ENCODE results near the gene RARRES1. TPM values are rescaled to one million over a fixed set of nuclear protein-coding genes. Genes with fewer than 3 reads are reported as not detected.

RARRES1 gene
- total and polyA plus RNA-seq, 5 donors from 2014 or later: not detected

DNA sequence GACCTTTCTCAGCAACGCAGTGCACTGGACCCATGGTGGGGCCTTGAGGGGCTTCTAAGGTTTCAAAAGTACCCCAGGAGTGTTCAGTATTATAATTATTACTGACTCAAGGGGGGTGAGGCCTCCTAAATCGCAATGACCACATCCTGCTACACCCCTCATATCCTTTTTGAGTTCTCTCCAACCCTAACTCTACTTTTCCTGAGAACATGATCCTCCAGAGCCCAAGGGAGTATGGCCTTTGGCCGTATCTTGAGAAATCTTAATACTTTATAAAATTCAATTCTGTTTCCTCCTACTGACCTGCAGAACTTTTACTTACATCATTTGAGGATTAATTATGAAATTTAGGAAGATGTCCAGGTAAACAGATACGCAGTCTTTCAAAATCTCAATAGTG lies 30.4 kb upstream of the RARRES1 start:
- Histone ChIP-seq H3K9me3 (ENCODE audit: control insufficient read depth in 2 of 2, low read length in 2 of 2) (no peaks in the 10 kb centered on the region), H3K4me3 (ENCODE audit: low read depth, low read length) (no peak overlapping the region), H3K4me1 (ENCODE audit: control insufficient read depth, insufficient read depth, low read length, poor library complexity, severe bottlenecking) (no peaks in the 10 kb centered on the region), H3K27ac (ENCODE audit: insufficient read depth, low read length, poor library complexity, severe bottlenecking) (no peak overlapping the region), H3K36me3 (ENCODE audit: control insufficient read depth, insufficient read depth, low read length) (no peaks in the 10 kb centered on the region), H3K27me3 (ENCODE audit: control insufficient read depth, insufficient read depth, low read length) (no peaks in the 10 kb centered on the region)
- ATAC-seq (ENCODE audit: low read depth in 2 of 2) (no peak), DNase-seq (no peak)
- Mint-ChIP-seq H3K36me3 (peaks cover 13% of the 10 kb centered on the region), H3K27ac (no peak overlapping the region), H3K4me1 (no peaks in the 10 kb centered on the region), H3K27me3 (peaks cover 14% of the 10 kb centered on the region), H3K4me3 (no peak overlapping the region), H3K9me3 (no peaks in the 10 kb centered on the region)

DNA sequence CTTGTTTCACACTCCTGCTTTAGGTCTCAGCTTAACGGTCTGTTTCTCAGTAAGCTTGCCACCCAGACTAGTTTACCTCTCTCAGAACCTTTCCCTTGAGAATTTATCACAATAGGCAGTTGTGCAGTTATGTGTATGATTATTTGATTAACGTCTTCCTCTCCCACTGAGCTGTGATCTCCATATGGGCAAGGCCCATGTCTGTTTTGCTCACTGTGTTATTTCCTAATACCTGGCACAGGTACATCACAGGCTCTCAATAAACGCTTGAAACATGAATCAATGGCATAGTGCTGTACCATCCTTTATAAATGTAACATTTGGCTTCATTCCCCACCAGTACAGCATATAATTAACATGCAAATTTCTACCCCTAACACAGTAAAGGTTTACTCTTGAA lies 29.1 kb upstream of the RARRES1 start:
- Mint-ChIP-seq H3K36me3 (peaks cover 13% of the 10 kb centered on the region), H3K9me3 (no peaks in the 10 kb centered on the region), H3K27me3 (peaks cover 8% of the 10 kb centered on the region), H3K4me1 (no peaks in the 10 kb centered on the region), H3K4me3 (no peak overlapping the region), H3K27ac (no peak overlapping the region)
- no peaks in the 10 kb centered on the region for H3K9me3 ChIP-seq (ENCODE audit: control insufficient read depth in 2 of 2, low read length in 2 of 2)
- H3K27ac ChIP-seq (ENCODE audit: insufficient read depth, low read length, poor library complexity, severe bottlenecking): no peak overlapping the region
- H3K36me3 ChIP-seq (ENCODE audit: control insufficient read depth, insufficient read depth, low read length): no peaks in the 10 kb centered on the region
- no peaks in the 10 kb centered on the region for H3K4me1 ChIP-seq (ENCODE audit: control insufficient read depth, insufficient read depth, low read length, poor library complexity, severe bottlenecking)
- ATAC-seq (ENCODE audit: low read depth in 2 of 2) (no peak), DNase-seq (no peak)
- no peak overlapping the region for H3K4me3 ChIP-seq (ENCODE audit: low read depth, low read length)
- no peaks in the 10 kb centered on the region for H3K27me3 ChIP-seq (ENCODE audit: control insufficient read depth, insufficient read depth, low read length)

DNA sequence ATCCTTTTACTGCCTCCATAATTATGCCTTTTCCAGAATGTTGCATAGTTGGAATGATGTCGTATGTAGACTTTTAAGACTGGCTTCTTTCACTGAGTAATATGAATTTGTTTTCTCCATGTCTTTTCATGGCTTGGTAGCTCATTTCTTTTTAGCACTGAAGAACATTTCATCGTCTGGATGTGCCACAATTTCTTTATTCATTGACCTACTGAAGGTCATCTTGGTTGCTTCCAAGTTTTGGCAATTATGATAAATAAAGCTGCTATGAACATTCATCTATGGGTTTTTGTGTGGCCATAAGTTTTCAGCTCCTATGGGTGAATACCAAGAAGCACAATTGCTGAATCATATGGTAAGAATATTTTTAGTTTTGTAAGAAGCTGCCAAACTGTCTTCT lies 23.2 kb upstream of the RARRES1 start:
- ATAC-seq (ENCODE audit: low read depth in 2 of 2): no peak
- H3K9me3 Mint-ChIP-seq: peaks cover 0 to 2% (median 0%) of the 10 kb centered on the region in 7 donors
- H3K4me3 Mint-ChIP-seq: no peak overlapping the region
- Histone ChIP-seq H3K27me3 (ENCODE audit: control insufficient read depth, insufficient read depth, low read length) (no peaks in the 10 kb centered on the region), H3K9me3 (ENCODE audit: control insufficient read depth in 2 of 2, low read length in 2 of 2) (no peaks in the 10 kb centered on the region), H3K36me3 (ENCODE audit: control insufficient read depth, insufficient read depth, low read length) (no peaks in the 10 kb centered on the region), H3K27ac (ENCODE audit: insufficient read depth, low read length, poor library complexity, severe bottlenecking) (no peak overlapping the region), H3K4me1 (ENCODE audit: control insufficient read depth, insufficient read depth, low read length, poor library complexity, severe bottlenecking) (no peaks in the 10 kb centered on the region), H3K4me3 (ENCODE audit: low read depth, low read length) (no peak overlapping the region)
- no peak overlapping the region for H3K27ac Mint-ChIP-seq
- no peak for DNase-seq
- peaks cover 0 to 2% (median 0%) of the 10 kb centered on the region in 4 donors for H3K4me1 Mint-ChIP-seq
- peaks cover 11% of the 10 kb centered on the region for H3K36me3 Mint-ChIP-seq
- no peaks in the 10 kb centered on the region for H3K27me3 Mint-ChIP-seq

DNA sequence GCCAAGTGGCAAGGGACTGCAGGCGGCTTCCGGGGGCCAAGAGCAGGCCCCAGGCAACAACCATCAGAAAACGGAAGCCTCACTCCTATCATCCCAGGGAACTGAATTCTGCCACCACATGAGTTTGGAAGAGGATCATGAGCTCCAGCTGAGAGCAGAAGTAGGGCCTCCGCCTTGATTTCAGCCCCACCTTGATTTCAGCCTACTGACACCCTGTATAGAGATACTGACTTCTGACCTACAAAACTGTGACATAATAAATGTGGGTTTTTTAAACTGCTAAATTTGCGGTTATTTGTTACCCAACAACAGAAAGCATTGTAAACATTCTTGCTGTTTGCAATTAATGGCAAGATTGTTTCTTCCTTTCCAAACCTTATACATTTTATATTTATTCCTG lies 21.6 kb upstream of the RARRES1 start:
- no peak overlapping the region for H3K4me3 Mint-ChIP-seq
- H3K36me3 ChIP-seq (ENCODE audit: control insufficient read depth, insufficient read depth, low read length): no peaks in the 10 kb centered on the region
- H3K27ac ChIP-seq (ENCODE audit: insufficient read depth, low read length, poor library complexity, severe bottlenecking): no peak overlapping the region
- no peaks in the 10 kb centered on the region for H3K9me3 ChIP-seq (ENCODE audit: control insufficient read depth in 2 of 2, low read length in 2 of 2)
- H3K9me3 Mint-ChIP-seq: peaks cover 0 to 2% (median 0%) of the 10 kb centered on the region in 7 donors
- H3K4me1 ChIP-seq (ENCODE audit: control insufficient read depth, insufficient read depth, low read length, poor library complexity, severe bottlenecking): no peaks in the 10 kb centered on the region
- no peak for DNase-seq
- ATAC-seq (ENCODE audit: low read depth in 2 of 2): no peak
- no peaks in the 10 kb centered on the region for H3K27me3 Mint-ChIP-seq
- H3K27ac Mint-ChIP-seq: no peak overlapping the region
- no peak overlapping the region for H3K4me3 ChIP-seq (ENCODE audit: low read depth, low read length)
- peaks cover 11% of the 10 kb centered on the region for H3K36me3 Mint-ChIP-seq
- H3K27me3 ChIP-seq (ENCODE audit: control insufficient read depth, insufficient read depth, low read length): no peaks in the 10 kb centered on the region
- H3K4me1 Mint-ChIP-seq: peaks cover 0 to 2% (median 0%) of the 10 kb centered on the region in 4 donors

DNA sequence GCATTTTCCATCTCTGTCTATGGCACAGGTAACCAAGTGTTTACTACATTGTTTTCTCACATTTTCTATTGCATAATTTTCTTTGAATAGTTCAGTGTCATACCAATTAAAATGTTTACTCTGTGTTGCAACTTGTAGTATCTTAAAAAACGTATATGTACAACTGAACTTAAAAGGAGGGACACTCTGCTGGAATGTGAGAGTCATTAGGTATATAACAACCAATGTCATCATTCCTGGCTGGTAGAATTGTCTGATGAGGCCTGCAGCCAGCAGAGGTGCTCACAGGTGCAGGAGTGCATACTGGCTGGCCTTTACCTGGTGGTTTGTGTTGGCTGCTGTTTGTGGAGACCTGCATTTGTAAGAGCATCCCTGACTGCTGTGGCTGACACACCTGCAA lies 19.1 kb upstream of the RARRES1 start:
- no peak for ATAC-seq (ENCODE audit: low read depth in 2 of 2)
- H3K9me3 ChIP-seq (ENCODE audit: control insufficient read depth in 2 of 2, low read length in 2 of 2): no peaks in the 10 kb centered on the region
- H3K4me3 Mint-ChIP-seq: no peak overlapping the region
- peaks cover 0 to 2% (median 0%) of the 10 kb centered on the region in 7 donors for H3K9me3 Mint-ChIP-seq
- no peak overlapping the region for H3K27ac Mint-ChIP-seq
- no peaks in the 10 kb centered on the region for H3K27me3 ChIP-seq (ENCODE audit: control insufficient read depth, insufficient read depth, low read length)
- H3K27me3 Mint-ChIP-seq: no peaks in the 10 kb centered on the region
- peaks cover 0 to 2% (median 0%) of the 10 kb centered on the region in 4 donors for H3K4me1 Mint-ChIP-seq
- H3K4me3 ChIP-seq (ENCODE audit: low read depth, low read length): no peak overlapping the region
- no peak for DNase-seq
- peaks cover 13% of the 10 kb centered on the region for H3K36me3 Mint-ChIP-seq
- H3K36me3 ChIP-seq (ENCODE audit: control insufficient read depth, insufficient read depth, low read length): no peaks in the 10 kb centered on the region
- H3K27ac ChIP-seq (ENCODE audit: insufficient read depth, low read length, poor library complexity, severe bottlenecking): no peak overlapping the region
- no peaks in the 10 kb centered on the region for H3K4me1 ChIP-seq (ENCODE audit: control insufficient read depth, insufficient read depth, low read length, poor library complexity, severe bottlenecking)

DNA sequence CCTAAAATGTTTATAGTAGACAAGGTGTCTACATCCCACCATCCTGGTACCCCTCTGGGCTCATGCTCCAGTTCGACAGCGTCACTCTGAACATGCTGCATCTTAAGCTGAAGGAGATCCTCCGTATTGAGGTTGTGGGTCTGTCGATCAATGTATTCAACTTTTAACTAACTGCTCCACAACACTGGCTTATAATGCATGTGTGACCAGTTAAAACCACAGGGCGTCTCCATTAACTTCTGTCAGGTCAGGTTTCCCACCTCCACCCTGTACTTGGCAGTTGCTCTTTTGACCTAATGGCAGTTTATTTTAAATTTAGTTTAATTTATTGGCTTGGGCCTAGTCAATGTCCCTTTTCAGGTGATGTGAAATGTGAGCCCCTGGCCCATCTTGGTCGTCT lies 17.8 kb upstream of the RARRES1 start:
- Histone ChIP-seq H3K27me3 (ENCODE audit: control insufficient read depth, insufficient read depth, low read length) (no peaks in the 10 kb centered on the region), H3K36me3 (ENCODE audit: control insufficient read depth, insufficient read depth, low read length) (no peaks in the 10 kb centered on the region), H3K9me3 (ENCODE audit: control insufficient read depth in 2 of 2, low read length in 2 of 2) (no peaks in the 10 kb centered on the region), H3K4me3 (ENCODE audit: low read depth, low read length) (no peak overlapping the region), H3K27ac (ENCODE audit: insufficient read depth, low read length, poor library complexity, severe bottlenecking) (no peak overlapping the region), H3K4me1 (ENCODE audit: control insufficient read depth, insufficient read depth, low read length, poor library complexity, severe bottlenecking) (no peaks in the 10 kb centered on the region)
- ATAC-seq (ENCODE audit: low read depth in 2 of 2) (no peak), DNase-seq (no peak)
- Mint-ChIP-seq H3K4me3 (no peak overlapping the region), H3K4me1 (peaks cover 0 to 2% (median 0%) of the 10 kb centered on the region in 4 donors), H3K27me3 (no peaks in the 10 kb centered on the region), H3K9me3 (no peaks in the 10 kb centered on the region), H3K27ac (no peak overlapping the region), H3K36me3 (peaks cover 13% of the 10 kb centered on the region)

DNA sequence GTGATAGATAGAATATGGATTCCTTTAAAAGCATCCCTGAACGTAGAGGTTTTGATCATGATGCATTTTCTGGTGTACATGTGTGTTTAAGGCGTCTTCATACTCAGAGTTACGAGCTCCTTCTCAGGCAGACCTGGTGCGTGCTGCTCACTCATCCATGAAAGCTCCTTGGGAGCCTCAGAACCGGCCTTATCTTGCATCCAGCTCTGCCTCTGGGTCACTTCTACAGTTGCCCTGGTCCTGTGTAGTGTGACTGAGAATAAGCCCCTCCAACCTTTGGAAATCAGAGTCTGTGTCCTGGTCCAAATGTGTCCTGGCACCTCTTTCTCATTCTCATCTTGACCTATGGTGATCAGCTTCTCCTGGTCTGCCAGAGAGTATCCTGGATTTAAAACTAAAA lies 17.3 kb upstream of the RARRES1 start:
- H3K4me3 Mint-ChIP-seq: no peak overlapping the region
- Histone ChIP-seq H3K27ac (ENCODE audit: insufficient read depth, low read length, poor library complexity, severe bottlenecking) (no peak overlapping the region), H3K4me1 (ENCODE audit: control insufficient read depth, insufficient read depth, low read length, poor library complexity, severe bottlenecking) (no peaks in the 10 kb centered on the region), H3K9me3 (ENCODE audit: control insufficient read depth in 2 of 2, low read length in 2 of 2) (no peaks in the 10 kb centered on the region), H3K27me3 (ENCODE audit: control insufficient read depth, insufficient read depth, low read length) (no peaks in the 10 kb centered on the region), H3K4me3 (ENCODE audit: low read depth, low read length) (no peak overlapping the region), H3K36me3 (ENCODE audit: control insufficient read depth, insufficient read depth, low read length) (no peaks in the 10 kb centered on the region)
- ATAC-seq (ENCODE audit: low read depth in 2 of 2): no peak
- peaks cover 0 to 2% (median 0%) of the 10 kb centered on the region in 4 donors for H3K4me1 Mint-ChIP-seq
- H3K9me3 Mint-ChIP-seq: no peaks in the 10 kb centered on the region
- peaks cover 16% of the 10 kb centered on the region for H3K36me3 Mint-ChIP-seq
- no peak for DNase-seq
- no peaks in the 10 kb centered on the region for H3K27me3 Mint-ChIP-seq
- H3K27ac Mint-ChIP-seq: no peak overlapping the region

DNA sequence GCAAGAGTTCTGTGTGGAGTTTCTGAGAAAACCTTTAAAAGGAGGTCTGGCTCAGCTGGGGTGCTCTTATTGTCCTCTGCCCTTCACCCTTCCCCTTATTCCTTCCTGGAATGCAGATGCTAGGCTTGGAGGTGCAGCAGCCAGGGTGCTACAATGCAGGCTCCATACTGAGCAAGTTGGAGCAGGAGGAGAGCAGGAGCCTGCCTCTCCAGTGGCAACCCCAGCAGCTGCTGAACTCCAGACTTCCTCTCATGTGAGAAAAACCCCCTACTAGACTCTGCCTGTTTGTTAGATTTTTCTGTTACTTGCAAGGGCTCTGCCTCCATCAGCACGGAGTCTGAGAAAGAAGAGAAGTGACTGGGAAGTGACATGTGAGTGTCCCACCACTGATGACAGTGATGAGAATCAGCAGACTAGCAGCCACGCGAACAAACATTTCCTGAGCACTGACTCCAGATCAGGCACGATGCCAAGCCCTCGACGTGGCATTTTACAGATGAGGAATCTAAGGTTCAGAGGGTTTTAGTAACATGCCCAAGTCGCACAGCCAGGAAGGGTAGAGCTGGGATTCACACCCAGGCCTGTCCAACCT lies 16.1 kb upstream of the RARRES1 start:
- H3K36me3 Mint-ChIP-seq: peaks cover 26% of the 10 kb centered on the region
- no peak for DNase-seq
- H3K9me3 Mint-ChIP-seq: no peaks in the 10 kb centered on the region
- Histone ChIP-seq H3K4me3 (ENCODE audit: low read depth, low read length) (no peak overlapping the region), H3K4me1 (ENCODE audit: control insufficient read depth, insufficient read depth, low read length, poor library complexity, severe bottlenecking) (no peaks in the 10 kb centered on the region), H3K9me3 (ENCODE audit: control insufficient read depth in 2 of 2, low read length in 2 of 2) (no peaks in the 10 kb centered on the region), H3K27me3 (ENCODE audit: control insufficient read depth, insufficient read depth, low read length) (no peaks in the 10 kb centered on the region), H3K27ac (ENCODE audit: insufficient read depth, low read length, poor library complexity, severe bottlenecking) (no peak overlapping the region), H3K36me3 (ENCODE audit: control insufficient read depth, insufficient read depth, low read length) (no peaks in the 10 kb centered on the region)
- no peak overlapping the region for H3K4me3 Mint-ChIP-seq
- peak overlapping the region in 1 of 3 donors; percentile 67 for H3K27ac Mint-ChIP-seq
- ATAC-seq (ENCODE audit: low read depth in 2 of 2): peak in 1 of 2 donors; percentile 17
- H3K27me3 Mint-ChIP-seq: no peaks in the 10 kb centered on the region
- peaks cover 0 to 5% (median 0%) of the 10 kb centered on the region in 4 donors for H3K4me1 Mint-ChIP-seq

Data from CD4-positive, CD25-positive, alpha-beta regulatory T cell (primary cell).